Heart right ventricle (tissue), 16 donors: ENCODE results near the gene BBS7. TPM values are rescaled to one million over a fixed set of nuclear protein-coding genes. Genes with fewer than 3 reads are reported as not detected.

Source experiments
- ATAC-seq, 8 donors: fragments of 200-7000 bp; cut with Tn5 transposase; one replicate each; pipeline ENCODE4 v1.9.1; 2020; ENCODE audit warnings: mild to moderate bottlenecking in 8 of 8, moderate library complexity in 8 of 8, moderate number of reproducible peaks in 1 of 8
- DNase-seq, 2 donors: peaks; one replicate each; pipeline ENCODE4 v3.0.0-alpha.2; 2020
- H3K27ac ChIP-seq, 10 donors: fragments of 200-600 bp; sonication (generic) in 2 of 10; one replicate each; pipeline versions ENCODE4 v1.5.0 to v1.8.0; 2020 to 2022; ENCODE audit warnings: mild to moderate bottlenecking in 3 of 10
- H3K27me3 ChIP-seq, 7 donors: fragments of 200-600 bp; one replicate each; pipeline ENCODE4 v1.8.0; 2021 to 2022; ENCODE audit warnings: mild to moderate bottlenecking in 2 of 7
- H3K36me3 ChIP-seq, 9 donors: fragments of 200-600 bp; sonication (generic) in 1 of 9; one replicate each; pipeline versions ENCODE4 v1.5.0 to v1.8.0; 2020 to 2022; ENCODE audit warnings: mild to moderate bottlenecking in 2 of 9
- H3K4me1 ChIP-seq, 9 donors: fragments of 200-600 bp; sonication (generic) in 1 of 9; one replicate each; pipeline versions ENCODE4 v1.5.0 to v1.8.0; 2020 to 2022; ENCODE audit warnings: mild to moderate bottlenecking in 4 of 9
- H3K4me3 ChIP-seq, 10 donors: fragments of 200-600 bp; sonication (generic) in 2 of 10; one replicate each; pipeline versions ENCODE4 v1.5.0 to v1.8.0; 2020 to 2022; ENCODE audit warnings: mild to moderate bottlenecking in 7 of 10, moderate library complexity in 2 of 10
- H3K9me3 ChIP-seq, 11 donors: fragments of 200-600 bp in 10 of 11; sonication (generic) in 2 of 11; one replicate each; pipeline versions ENCODE4 v1.5.0 to v1.8.0; 2013 to 2022; ENCODE audit warnings: mild to moderate bottlenecking in 2 of 11, control low read depth in 1 of 11, moderate library complexity in 1 of 11
- CTCF ChIP-seq, 9 donors: fragments of 200-600 bp; sonication (generic) in 2 of 9; IDR thresholded peaks; one replicate each; pipeline versions ENCODE4 v1.5.0 to v1.8.0; 2021 to 2022; ENCODE audit warnings: antibody characterized with exemption in 9 of 9, mild to moderate bottlenecking in 5 of 9, moderate library complexity in 1 of 9
- WGBS, 2 donors: extraction: QIAGEN DNeasy Blood & Tissue Kit; methylation state at CpG; one replicate each; pipeline ENCODE4 v1.1.7; 2013; ENCODE audit warnings: inconsistent platforms in 1 of 2; 5-methylcytosine and 5-hydroxymethylcytosine counted together
- intact Hi-C, 10 donors: fragments of 100-400 bp; cut with DNase I; formaldehyde crosslinking; loops; one replicate each; pipeline versions ENCODE4 v1.11.1 to v1.14.2; 2022
- polyA plus RNA-seq, 2 donors: library from polyadenylated mRNA; stranded (reverse); fragments of 200-250 nt; gene quantifications; one replicate each; pipeline ENCODE4 v1.2.3, GENCODE V29; 2013
- total RNA-seq, 10 donors: library from RNA; stranded (reverse); fragmentation: NEBNext Ultra II Directional in 3 of 10; extraction: Animal tissue kit (Norgen Biotek cat#: 25700) in 3 of 10; gene quantifications; one replicate each; pipeline versions ENCODE4 v1.2.1 to v1.2.4, GENCODE V29; 2021 to 2023
- donor health status: Arrhythmogenic right ventricular cardiomyopathy.
- donor health status: ischemic (EF 13 %, LVEDD 7.1; RV severe dilation, severe dysfunction).
- donor health status: healthy with polysubstance abuse.
- donor health status: DM: no; HTN: yes; CAD: no.
- donor health status: DM: no; HTN: no; CAD: no.
- donor health status: ischemic (EF 25% LVEDD 6.9; RV normal size, moderate dysfunction).
- donor health status: ischemic (EF 25% LVEDD 5.7; RV mildly dilated, moderate dysfunction).
- donor health status: healthy.
- donor health status: DM: yes; HTN: yes; CAD: no.
- donor health status: Ischemic cardiomyopathy.
- donor health status: ischemic (EF 35%, LVEDD 5.7; RV mildly dilated, moderate dysfunction).
- donor health status: nonischemic (EF 11% LVEDD 7.7; RV severe dilation, severe dysfunction).
- donor health status: DM: yes; HTN: yes; CAD: no.
- donor health status: PGD.
- donor health status: ischemic (EF 29% LVEDD 5.4; RV normal size, mild dysfunction).
- donor health status: nonischemic (EF 23%, LVEDD 6.1; RV moderate dilation, normal function).

The BBS7 gene
- total and polyA plus RNA-seq, 12 donors, result 2.6 to 8.5 (median 5.3) TPM

GRCh38 chr4:121785479-121785878 is 84.8 kb downstream of the BBS7 start:
- TF ChIP-seq CTCF (IDR thresholded peaks at IDR 0.05), result no peak
- intact Hi-C loops, result no loop called here
- WGBS, 2 donors, result 44 to 49% methylated on average over 4 of the region's 4 CpGs
- H3K36me3 ChIP-seq, result no peaks in the 10 kb centered on the region
- H3K27me3 ChIP-seq, result peaks cover 0 to 10% (median 0%) of the 10 kb centered on the region in 7 donors
- no peak overlapping the region for H3K4me3 ChIP-seq
- H3K9me3 ChIP-seq, result peaks cover 0 to 15% (median 0%) of the 10 kb centered on the region in 11 donors
- DNase-seq (no peak), ATAC-seq (peak in 7 of 8 donors; percentile 49 to 87 (median 70))
- H3K4me1 ChIP-seq, result peaks cover 0 to 9% (median 0%) of the 10 kb centered on the region in 9 donors
- peak overlapping the region in 3 of 10 donors; percentile 22 to 59 (median 25) for H3K27ac ChIP-seq

- peak; percentile 26 to 92 (median 74) for ATAC-seq
- no peak for TF ChIP-seq CTCF (IDR thresholded peaks at IDR 0.05)
- Histone ChIP-seq H3K27ac (peak overlapping the region in 3 of 10 donors; percentile 22 to 59 (median 25)), H3K9me3 (peaks cover 0 to 15% (median 0%) of the 10 kb centered on the region in 11 donors), H3K4me3 (no peak overlapping the region), H3K4me1 (peaks cover 0 to 9% (median 0%) of the 10 kb centered on the region in 9 donors), H3K27me3 (peaks cover 0 to 10% (median 0%) of the 10 kb centered on the region in 7 donors), H3K36me3 (no peaks in the 10 kb centered on the region)
- DNase-seq, result peak in 1 of 2 donors; percentile 18
- 8 to 16% methylated on average over 2 of the region's 2 CpGs for WGBS, 2 donors
- intact Hi-C loops, result no loop called here
These were observed 85.3 kb downstream of the BBS7 start for GRCh38 chr4:121784975-121785374.

GRCh38 chr4:121784401-121784800 is 85.9 kb downstream of the BBS7 start:
- H3K4me3 ChIP-seq, result no peak overlapping the region
- no peaks in the 10 kb centered on the region for H3K36me3 ChIP-seq
- ATAC-seq (no peak), DNase-seq (no peak)
- intact Hi-C loops, result no loop called here
- WGBS, 2 donors, result 52 to 96% methylated on average over 1 of the region's 1 CpG
- peaks cover 0 to 9% (median 0%) of the 10 kb centered on the region in 9 donors for H3K4me1 ChIP-seq
- peak overlapping the region in 2 of 10 donors; percentile 22 to 59 for H3K27ac ChIP-seq
- H3K27me3 ChIP-seq, result peaks cover 0 to 10% (median 0%) of the 10 kb centered on the region in 7 donors
- TF ChIP-seq CTCF (IDR thresholded peaks at IDR 0.05), result no peak
- H3K9me3 ChIP-seq, result peaks cover 0 to 15% (median 0%) of the 10 kb centered on the region in 11 donors

- TF ChIP-seq CTCF (IDR thresholded peaks at IDR 0.05), result no peak
- Histone ChIP-seq H3K27ac (no peak overlapping the region), H3K4me1 (peaks cover 0 to 15% (median 0%) of the 10 kb centered on the region in 9 donors), H3K4me3 (no peak overlapping the region), H3K36me3 (no peaks in the 10 kb centered on the region), H3K9me3 (peaks cover 0 to 15% (median 0%) of the 10 kb centered on the region in 11 donors), H3K27me3 (peaks cover 0 to 10% (median 0%) of the 10 kb centered on the region in 7 donors)
- no peak for DNase-seq
- no peak for ATAC-seq
- 63 to 73% methylated on average over 1 of the region's 1 CpG for WGBS, 2 donors
- intact Hi-C loops, result no loop called here
These were observed 87.1 kb downstream of the BBS7 start for GRCh38 chr4:121783210-121783609.
